SK-N-MC (cell line): Measurements from ENCODE around the gene OR1J4.

Experiments
- EZH2 ChIP-seq: fragments of 200-600 bp; sonication (generic); IDR thresholded peaks from one replicate; pipeline ENCODE4 v1.6.1; 2017; ENCODE audit warnings: antibody characterized with exemption
- POLR2AphosphoS5 ChIP-seq: IDR thresholded peaks from 2 replicates; pipeline ENCODE4 v1.6.1; 2012; ENCODE audit warnings: mild to moderate bottlenecking, low read depth, low read length, borderline replicate concordance

GRCh38 chr9:122477346-122477745 lies 41.6 kb upstream of the OR1J4 start:
- TF ChIP-seq POLR2AphosphoS5 (no peak), EZH2 (no peak)
